SK-N-SH (cell line): Measurements from ENCODE around the gene AMMECR1L. TPM values are rescaled to one million over a fixed set of nuclear protein-coding genes. Genes with fewer than 3 reads are reported as not detected.

Experiments used
- CTCF ChIA-PET: fragments of 300-600, 350-600 bp; formaldehyde crosslinking; extraction: SDS; loops from one replicate; lab custom pipeline; 2021; lab: Yijun Ruan, JAX
- POLR2A ChIA-PET: fragments of 350-600 bp; sonication (Branson Sonifier 250); formaldehyde crosslinking; extraction: SDS; loops from one replicate; lab custom pipeline; 2020; ENCODE audit warnings: antibody characterized with exemption, inconsistent platforms; lab: Yijun Ruan, JAX
- DNase-seq: peaks from one replicate; pipeline ENCODE4 v3.0.0; 2012
- H2AFZ ChIP-seq: fragments of 200-600 bp; sonication (generic); 2 replicates; pipeline ENCODE4 v1.8.1; 2016; ENCODE audit warnings: antibody characterized with exemption, mild to moderate bottlenecking, low read depth
- H3F3A ChIP-seq: fragments of 200-600 bp; sonication (generic); replicated peaks from 2 replicates; pipeline ENCODE3; 2016; ENCODE audit warnings: antibody characterized with exemption, mild to moderate bottlenecking; ENCODE audit not compliant: insufficient read depth
- H3K27ac ChIP-seq, 2 experiments: fragments of 200-500 bp in 1 of 2; fragments of 200-600 bp in 1 of 2; sonication (Bioruptor generic) in 1 of 2; sonication (generic), shearing (Covaris generic) in 1 of 2; 2 replicates each; pipeline versions ENCODE4 v1.5.1 to v1.6.1; 2014 to 2016; ENCODE audit warnings: low read depth in 2 of 2, inconsistent platforms in 1 of 2, low read length in 1 of 2, mild to moderate bottlenecking in 1 of 2, mixed read lengths in 1 of 2
- H3K27me3 ChIP-seq: fragments of 200-600 bp; sonication (generic), shearing (Covaris generic); 2 replicates; pipeline ENCODE4 v1.6.1; 2016; ENCODE audit warnings: mixed run types; ENCODE audit not compliant: insufficient read depth
- H3K36me3 ChIP-seq, 2 experiments: fragments of 200-500 bp in 1 of 2; fragments of 200-600 bp in 1 of 2; sonication (Bioruptor generic) in 1 of 2; sonication (generic) in 1 of 2; replicated peaks in 1 of 2; 2 replicates each; pipeline versions ENCODE3 to v1.5.1; 2014 to 2016; ENCODE audit warnings: low read length in 1 of 2, mild to moderate bottlenecking in 1 of 2; ENCODE audit not compliant: insufficient read depth in 2 of 2, control insufficient read depth in 1 of 2
- H3K4me1 ChIP-seq, 2 experiments: fragments of 200-500 bp in 1 of 2; fragments of 200-600 bp in 1 of 2; sonication (Bioruptor generic) in 1 of 2; sonication (generic), shearing (Covaris generic) in 1 of 2; 2 replicates each; pipeline versions ENCODE4 v1.5.1 to v1.6.1; 2014 to 2016; ENCODE audit warnings: low read depth in 1 of 2, low read length in 1 of 2, mixed run types in 1 of 2; ENCODE audit not compliant: insufficient read depth in 2 of 2, control insufficient read depth in 1 of 2
- H3K4me2 ChIP-seq: fragments of 200-600 bp; sonication (generic), shearing (Covaris generic); 2 replicates; pipeline ENCODE4 v1.6.1; 2017; ENCODE audit warnings: mixed run types
- H3K4me3 ChIP-seq, 2 experiments: fragments of 200-500 bp in 1 of 2; fragments of 200-600 bp in 1 of 2; sonication (Bioruptor generic) in 1 of 2; sonication (generic), shearing (Covaris generic) in 1 of 2; 2 replicates each; pipeline versions ENCODE4 v1.5.1 to v1.8.1; 2014 to 2016; ENCODE audit warnings: low read depth in 2 of 2, inconsistent platforms in 1 of 2, low read length in 1 of 2, mild to moderate bottlenecking in 1 of 2, mixed read lengths in 1 of 2, moderate library complexity in 1 of 2
- H3K79me2 ChIP-seq: fragments of 200-600 bp; sonication (generic); 2 replicates; pipeline ENCODE4 v1.8.1; 2017; ENCODE audit warnings: mild to moderate bottlenecking; ENCODE audit not compliant: insufficient read depth
- H3K9ac ChIP-seq: fragments of 200-600 bp; sonication (generic); 2 replicates; pipeline ENCODE4 v1.6.1; 2017; ENCODE audit warnings: mixed run types
- H3K9me2 ChIP-seq: fragments of 200-600 bp; sonication (generic); 2 replicates; pipeline ENCODE4 v1.6.1; 2017; ENCODE audit warnings: mixed run types
- H3K9me3 ChIP-seq: fragments of 200-600 bp; sonication (generic); 2 replicates; pipeline ENCODE4 v1.6.1; 2017; ENCODE audit warnings: mixed run types, mild to moderate bottlenecking, moderate library complexity
- H4K20me1 ChIP-seq: fragments of 200-600 bp; sonication (generic); 2 replicates; pipeline ENCODE4 v1.6.1; 2017; ENCODE audit warnings: mild to moderate bottlenecking, mixed run types; ENCODE audit not compliant: insufficient read depth
- ELF1 ChIP-seq: IDR thresholded peaks from 2 replicates; pipeline ENCODE4 v1.4.0; 2012
- GABPA ChIP-seq: IDR thresholded peaks from 2 replicates; pipeline ENCODE4 v1.4.0; 2012; ENCODE audit warnings: low read depth, mild to moderate bottlenecking
- NFIC ChIP-seq: IDR thresholded peaks from 2 replicates; pipeline ENCODE4 v1.4.0; 2012; ENCODE audit warnings: borderline replicate concordance
- RAD21 ChIP-seq: IDR thresholded peaks from 2 replicates; pipeline ENCODE4 v1.6.1; 2012; ENCODE audit warnings: mild to moderate bottlenecking, low read length
- SMC3 ChIP-seq: IDR thresholded peaks from 2 replicates; pipeline ENCODE4 v1.6.1; 2012; ENCODE audit warnings: low read depth, low read length, improper control_type of control experiment
- TAF1 ChIP-seq: IDR thresholded peaks from 2 replicates; pipeline ENCODE4 v1.6.1; 2012; ENCODE audit warnings: low read depth, mild to moderate bottlenecking, low read length, moderate library complexity, borderline replicate concordance
- TEAD4 ChIP-seq: IDR thresholded peaks from 2 replicates; pipeline ENCODE4 v1.4.0; 2012; ENCODE audit warnings: mild to moderate bottlenecking, borderline replicate concordance; ENCODE audit not compliant: insufficient read depth
- WGBS: methylation state at CpG from one replicate; pipeline ENCODE4 v1.1.6; 2017; ENCODE audit warnings: low lambda C conversion rate; 5-methylcytosine and 5-hydroxymethylcytosine counted together
- polyA plus RNA-seq, 3 experiments: library from polyadenylated mRNA; depleted of rRNA; stranded (reverse); fragments of >200 nt; gene quantifications; 2 replicates each; pipeline ENCODE4 v1.2.3, GENCODE V29; 2012
- TF ChIP-seq, protein P1 (sequence below): IDR thresholded peaks from 2 replicates; pipeline ENCODE4 v1.4.0; 2012; ENCODE audit warnings: low read depth
- TF ChIP-seq, protein P2 (sequence below): IDR thresholded peaks from 2 replicates; pipeline ENCODE4 v1.4.0; 2012; ENCODE audit warnings: low read depth, borderline replicate concordance
- TF ChIP-seq, protein P3 (sequence below): fragments of 150-350 bp; IDR thresholded peaks from 2 replicates; pipeline ENCODE4 v1.6.1; 2017; ENCODE audit warnings: antibody characterized with exemption, low read length, low read depth, borderline replicate concordance

Gene AMMECR1L
- polyA plus RNA-seq, 1 of the 3 experiments (the other 2 are of a cell fraction), result 11.0 TPM

DNA sequence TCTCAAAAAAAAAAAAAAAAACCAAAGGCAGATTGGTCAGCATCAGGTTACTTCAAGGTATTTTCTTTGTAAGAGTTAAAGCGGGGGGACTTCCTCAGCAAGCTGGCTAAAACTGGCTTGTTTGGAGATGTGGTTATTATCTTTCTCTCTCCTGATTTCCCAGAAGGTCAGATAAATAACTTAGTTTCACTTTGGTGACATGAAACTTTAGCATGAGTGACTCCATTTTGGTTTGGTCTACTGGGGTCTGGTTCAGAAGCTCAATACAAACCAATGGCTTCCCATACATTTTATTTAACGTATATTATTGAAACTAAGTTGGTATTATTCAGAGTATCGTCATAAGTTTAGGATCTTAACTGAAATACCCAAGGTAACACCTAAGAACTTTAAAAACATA, 41.6 kb upstream of the AMMECR1L start:
- no peak for TF ChIP-seq TAF1
- H4K20me1 ChIP-seq, result no peaks in the 10 kb centered on the region
- no peaks in the 10 kb centered on the region for H3K27me3 ChIP-seq
- H2AFZ ChIP-seq, result no peak overlapping the region
- no peak overlapping the region for H3K4me3 ChIP-seq
- no peaks in the 10 kb centered on the region for H3K36me3 ChIP-seq
- no peak overlapping the region for H3K27ac ChIP-seq
- H3K9ac ChIP-seq, result no peak overlapping the region
- ChIA-PET CTCF (interaction anchor here (0.8 to 1.0 kb wide), 2 partner anchors 21 to 23 kb away, joined by 3 to 4 read pairs; no protein-coding TSS in a partner anchor), POLR2A (no interaction called here)
- no peaks in the 10 kb centered on the region for H3K9me2 ChIP-seq
- WGBS, result 80% methylated on average over 3 of the region's 3 CpGs
- H3K4me2 ChIP-seq, result no peak overlapping the region
- H3K4me1 ChIP-seq, result no peaks in the 10 kb centered on the region
- no peaks in the 10 kb centered on the region for H3K9me3 ChIP-seq
- DNase-seq, result no peak
- peaks cover 3% of the 10 kb centered on the region for H3F3A ChIP-seq
- H3K79me2 ChIP-seq, result no peaks in the 10 kb centered on the region

DNA sequence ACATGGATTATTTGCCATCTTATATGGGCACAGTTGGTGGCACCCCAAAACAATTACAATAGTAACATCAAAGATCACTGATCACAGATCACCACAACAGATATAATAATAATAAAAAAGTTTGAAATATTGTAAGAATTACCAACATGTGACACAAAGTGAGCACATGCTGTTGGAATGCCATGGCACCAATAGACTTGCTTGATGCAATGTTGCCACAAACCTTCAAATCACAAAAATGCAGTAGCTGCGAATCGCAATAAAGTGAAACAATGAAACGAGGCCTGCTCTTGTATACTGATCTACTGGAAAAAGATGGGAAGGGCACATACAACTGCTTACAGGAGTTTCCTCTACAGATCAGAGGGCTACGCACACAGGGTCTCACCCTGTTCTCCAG, 32.2 kb upstream of the AMMECR1L start:
- no peak overlapping the region for H3K9ac ChIP-seq
- CTCF ChIA-PET, result no interaction called here
- no peaks in the 10 kb centered on the region for H3K9me3 ChIP-seq
- H3K27ac ChIP-seq, result no peak overlapping the region
- TF ChIP-seq, protein P1, sequence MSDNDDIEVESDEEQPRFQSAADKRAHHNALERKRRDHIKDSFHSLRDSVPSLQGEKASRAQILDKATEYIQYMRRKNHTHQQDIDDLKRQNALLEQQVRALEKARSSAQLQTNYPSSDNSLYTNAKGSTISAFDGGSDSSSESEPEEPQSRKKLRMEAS, result no peak
- TF ChIP-seq SMC3, result no peak
- TF ChIP-seq TEAD4, result no peak
- TF ChIP-seq, protein P2, sequence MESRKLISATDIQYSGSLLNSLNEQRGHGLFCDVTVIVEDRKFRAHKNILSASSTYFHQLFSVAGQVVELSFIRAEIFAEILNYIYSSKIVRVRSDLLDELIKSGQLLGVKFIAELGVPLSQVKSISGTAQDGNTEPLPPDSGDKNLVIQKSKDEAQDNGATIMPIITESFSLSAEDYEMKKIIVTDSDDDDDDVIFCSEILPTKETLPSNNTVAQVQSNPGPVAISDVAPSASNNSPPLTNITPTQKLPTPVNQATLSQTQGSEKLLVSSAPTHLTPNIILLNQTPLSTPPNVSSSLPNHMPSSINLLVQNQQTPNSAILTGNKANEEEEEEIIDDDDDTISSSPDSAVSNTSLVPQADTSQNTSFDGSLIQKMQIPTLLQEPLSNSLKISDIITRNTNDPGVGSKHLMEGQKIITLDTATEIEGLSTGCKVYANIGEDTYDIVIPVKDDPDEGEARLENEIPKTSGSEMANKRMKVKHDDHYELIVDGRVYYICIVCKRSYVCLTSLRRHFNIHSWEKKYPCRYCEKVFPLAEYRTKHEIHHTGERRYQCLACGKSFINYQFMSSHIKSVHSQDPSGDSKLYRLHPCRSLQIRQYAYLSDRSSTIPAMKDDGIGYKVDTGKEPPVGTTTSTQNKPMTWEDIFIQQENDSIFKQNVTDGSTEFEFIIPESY, result no peak
- TF ChIP-seq, protein P3, sequence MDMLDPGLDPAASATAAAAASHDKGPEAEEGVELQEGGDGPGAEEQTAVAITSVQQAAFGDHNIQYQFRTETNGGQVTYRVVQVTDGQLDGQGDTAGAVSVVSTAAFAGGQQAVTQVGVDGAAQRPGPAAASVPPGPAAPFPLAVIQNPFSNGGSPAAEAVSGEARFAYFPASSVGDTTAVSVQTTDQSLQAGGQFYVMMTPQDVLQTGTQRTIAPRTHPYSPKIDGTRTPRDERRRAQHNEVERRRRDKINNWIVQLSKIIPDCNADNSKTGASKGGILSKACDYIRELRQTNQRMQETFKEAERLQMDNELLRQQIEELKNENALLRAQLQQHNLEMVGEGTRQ, result no peak
- TF ChIP-seq ELF1, result no peak
- no peak for TF ChIP-seq GABPA
- TF ChIP-seq NFIC, result no peak
- no peak for TF ChIP-seq RAD21
- POLR2A ChIA-PET, result no interaction called here
- no peaks in the 10 kb centered on the region for H3K36me3 ChIP-seq
- no peak overlapping the region for H2AFZ ChIP-seq
- no peaks in the 10 kb centered on the region for H3K27me3 ChIP-seq
- no peak for DNase-seq
- 96% methylated on average over 4 of the region's 4 CpGs for WGBS
- no peaks in the 10 kb centered on the region for H3K4me1 ChIP-seq
- no peak overlapping the region for H3K4me2 ChIP-seq
- H3F3A ChIP-seq, result no peaks in the 10 kb centered on the region
- H3K9me2 ChIP-seq, result no peaks in the 10 kb centered on the region
- H3K4me3 ChIP-seq, result no peak overlapping the region
- no peaks in the 10 kb centered on the region for H4K20me1 ChIP-seq
- H3K79me2 ChIP-seq, result no peaks in the 10 kb centered on the region
